Prostate gland (tissue), 2 donors: ENCODE measurements around the gene CFAP54.

Experiments used
- CTCF ChIP-seq, 4 experiments: fragments of 200-600 bp in 2 of 4; fragments of 450-650 bp in 2 of 4; sonication (generic) in 2 of 4; IDR thresholded peaks; 1 replicate in 3 of 4; 2 replicates in 1 of 4; pipeline ENCODE4 v1.5.1; 2016 to 2019; ENCODE audit warnings: antibody characterized with exemption in 4 of 4, mild to moderate bottlenecking in 2 of 4, moderate library complexity in 2 of 4
- POLR2A ChIP-seq: fragments of 450-650 bp; IDR thresholded peaks from one replicate; pipeline ENCODE4 v1.6.1; 2016; ENCODE audit warnings: antibody characterized with exemption, mild to moderate bottlenecking
- POLR2AphosphoS5 ChIP-seq: sonication (generic); formaldehyde crosslinking; IDR thresholded peaks from one replicate; pipeline ENCODE4 v1.6.1; 2017; ENCODE audit warnings: antibody characterized with exemption

- TF ChIP-seq CTCF (IDR thresholded peaks at IDR 0.05) (no peak), POLR2A (no peak), POLR2AphosphoS5 (no peak)
These were observed 361.3 kb downstream of the CFAP54 start for GRCh38 chr12:96850676-96851075.
